Hepatocyte (in vitro differentiated cells): Measurements from ENCODE around the gene MSL3. TPM values are rescaled to one million over a fixed set of nuclear protein-coding genes. Genes with fewer than 3 reads are reported as not detected.
A peak's percentile ranks its signal among the peaks of the same experiment; 100 is the strongest.

Experiments
- DNase-seq: peaks from one replicate; pipeline ENCODE4 v3.0.0-alpha.2; 2016; ENCODE audit warnings: low spot score
- H2AFZ ChIP-seq: fragments of 200-600 bp; sonication (generic); 2 replicates; pipeline ENCODE4 v1.6.0; 2016; ENCODE audit warnings: antibody characterized with exemption, mild to moderate bottlenecking
- H3K27ac ChIP-seq: fragments of 200-600 bp; sonication (generic); 2 replicates; pipeline ENCODE4 v1.5.1; 2016; ENCODE audit warnings: mild to moderate bottlenecking
- H3K27me3 ChIP-seq: fragments of 200-600 bp; sonication (generic); 2 replicates; pipeline ENCODE4 v1.6.1; 2016
- H3K36me3 ChIP-seq: fragments of 200-600 bp; sonication (generic); replicated peaks from 2 replicates; pipeline ENCODE4 v1.5.1; 2016; ENCODE audit warnings: low read depth; ENCODE audit not compliant: insufficient read depth
- H3K4me1 ChIP-seq: fragments of 200-600 bp; sonication (generic); 2 replicates; pipeline ENCODE4 v1.5.1; 2016; ENCODE audit warnings: mild to moderate bottlenecking, moderate library complexity; ENCODE audit not compliant: insufficient read depth
- H3K4me2 ChIP-seq: fragments of 200-600 bp; sonication (generic); 2 replicates; pipeline ENCODE4 v1.6.0; 2016
- H3K4me3 ChIP-seq: fragments of 200-600 bp; sonication (generic); 2 replicates; pipeline ENCODE4 v1.5.1; 2016; ENCODE audit warnings: mild to moderate bottlenecking
- H3K79me2 ChIP-seq: fragments of 200-600 bp; sonication (generic); 2 replicates; pipeline ENCODE4 v1.6.0; 2017; ENCODE audit warnings: mild to moderate bottlenecking
- H3K9me2 ChIP-seq: fragments of 200-600 bp; sonication (generic); replicated peaks from 2 replicates; pipeline ENCODE4 v1.6.0; 2017; ENCODE audit warnings: mild to moderate bottlenecking; ENCODE audit not compliant: insufficient read depth
- H3K9me3 ChIP-seq: fragments of 200-600 bp; sonication (generic); 2 replicates; pipeline ENCODE4 v1.5.1; 2016; ENCODE audit warnings: low read depth, mild to moderate bottlenecking
- H4K20me1 ChIP-seq: fragments of 200-600 bp; sonication (generic); 2 replicates; pipeline ENCODE4 v1.6.0; 2016; ENCODE audit warnings: mild to moderate bottlenecking; ENCODE audit not compliant: insufficient read depth, poor library complexity, severe bottlenecking
- EZH2 ChIP-seq: fragments of 200-600 bp; sonication (generic); IDR thresholded peaks from 2 replicates; pipeline ENCODE4 v1.6.1; 2016; ENCODE audit warnings: antibody characterized with exemption, mild to moderate bottlenecking, borderline replicate concordance
- EZH2phosphoT487 ChIP-seq: fragments of 200-600 bp; sonication (generic); IDR thresholded peaks from one replicate; pipeline ENCODE4 v1.6.1; 2018; ENCODE audit warnings: antibody characterized with exemption, mild to moderate bottlenecking, low read depth, moderate library complexity; ENCODE audit not compliant: unreplicated experiment, severe bottlenecking
- WGBS: methylation state at CpG from one replicate; pipeline ENCODE4 v1.1.6; 2016; ENCODE audit warnings: low lambda C conversion rate; ENCODE audit errors: missing lambda C conversion rate; 5-methylcytosine and 5-hydroxymethylcytosine counted together
- polyA plus RNA-seq: library from polyadenylated mRNA; unstranded; fragments of >200 nt; fragmentation: Nextera tagmentation; extraction: Ambion mirVana; gene quantifications from 2 replicates; pipeline ENCODE4 v1.2.1, GENCODE V29; 2016
- total RNA-seq: library from RNA; depleted of rRNA; stranded (reverse); fragments of >200 nt; gene quantifications from 2 replicates; pipeline ENCODE4 v1.2.3, GENCODE V29; 2014
- TF ChIP-seq, protein P1 (sequence below): fragments of 200-600 bp; sonication (generic); IDR thresholded peaks from 2 replicates; pipeline ENCODE4 v1.5.1; 2016; ENCODE audit warnings: antibody characterized with exemption, mild to moderate bottlenecking; ENCODE audit not compliant: poor library complexity

MSL3 gene
- total and polyA plus RNA-seq, 2 experiments from 2014 or later = 13.3 to 17.8 TPM

DNA sequence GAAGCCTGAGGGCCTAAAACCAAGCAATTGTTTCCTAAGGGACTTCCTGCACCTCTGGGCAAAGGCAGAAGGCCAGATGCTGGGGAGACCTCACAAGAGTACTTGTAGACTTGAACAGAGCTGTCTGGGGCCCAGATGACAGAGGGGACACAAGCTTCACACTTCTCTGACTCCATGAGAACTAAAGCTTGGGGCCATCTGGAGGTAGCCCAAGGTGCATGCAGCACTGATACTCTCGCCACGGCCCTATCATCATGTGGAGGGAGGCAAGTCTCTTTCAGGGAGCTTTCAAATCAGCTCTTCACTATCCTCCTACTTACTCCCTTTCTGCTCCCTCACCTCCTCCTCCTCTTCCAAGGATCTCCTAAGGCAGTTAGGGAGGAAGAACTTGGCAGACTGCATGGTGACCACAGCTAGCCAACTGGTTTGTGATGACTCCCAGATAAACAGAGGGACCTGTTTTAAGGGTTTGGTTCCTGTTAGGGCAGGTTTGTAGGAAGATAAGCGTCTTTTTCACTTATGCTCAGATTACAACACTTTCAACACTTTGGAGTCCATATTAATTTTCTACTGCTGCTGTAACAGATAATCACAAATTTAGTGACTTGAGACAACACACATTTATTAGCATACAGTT lies 23.8 kb downstream of the MSL3 start:
- DNase-seq = no peak
- Histone ChIP-seq H3K4me3 (no peak overlapping the region), H3K79me2 (no peaks in the 10 kb centered on the region), H3K27ac (no peak overlapping the region), H4K20me1 (no peaks in the 10 kb centered on the region), H3K27me3 (no peaks in the 10 kb centered on the region), H3K36me3 (no peaks in the 10 kb centered on the region), H3K9me2 (no peaks in the 10 kb centered on the region), H3K4me2 (no peak overlapping the region), H3K4me1 (no peaks in the 10 kb centered on the region), H2AFZ (no peak overlapping the region), H3K9me3 (no peaks in the 10 kb centered on the region)
- WGBS = 56% methylated on average over 3 of the region's 3 CpGs
- TF ChIP-seq EZH2 = no peak
- TF ChIP-seq, protein P1, sequence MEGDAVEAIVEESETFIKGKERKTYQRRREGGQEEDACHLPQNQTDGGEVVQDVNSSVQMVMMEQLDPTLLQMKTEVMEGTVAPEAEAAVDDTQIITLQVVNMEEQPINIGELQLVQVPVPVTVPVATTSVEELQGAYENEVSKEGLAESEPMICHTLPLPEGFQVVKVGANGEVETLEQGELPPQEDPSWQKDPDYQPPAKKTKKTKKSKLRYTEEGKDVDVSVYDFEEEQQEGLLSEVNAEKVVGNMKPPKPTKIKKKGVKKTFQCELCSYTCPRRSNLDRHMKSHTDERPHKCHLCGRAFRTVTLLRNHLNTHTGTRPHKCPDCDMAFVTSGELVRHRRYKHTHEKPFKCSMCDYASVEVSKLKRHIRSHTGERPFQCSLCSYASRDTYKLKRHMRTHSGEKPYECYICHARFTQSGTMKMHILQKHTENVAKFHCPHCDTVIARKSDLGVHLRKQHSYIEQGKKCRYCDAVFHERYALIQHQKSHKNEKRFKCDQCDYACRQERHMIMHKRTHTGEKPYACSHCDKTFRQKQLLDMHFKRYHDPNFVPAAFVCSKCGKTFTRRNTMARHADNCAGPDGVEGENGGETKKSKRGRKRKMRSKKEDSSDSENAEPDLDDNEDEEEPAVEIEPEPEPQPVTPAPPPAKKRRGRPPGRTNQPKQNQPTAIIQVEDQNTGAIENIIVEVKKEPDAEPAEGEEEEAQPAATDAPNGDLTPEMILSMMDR = no peak
- TF ChIP-seq EZH2phosphoT487 = no peak

DNA sequence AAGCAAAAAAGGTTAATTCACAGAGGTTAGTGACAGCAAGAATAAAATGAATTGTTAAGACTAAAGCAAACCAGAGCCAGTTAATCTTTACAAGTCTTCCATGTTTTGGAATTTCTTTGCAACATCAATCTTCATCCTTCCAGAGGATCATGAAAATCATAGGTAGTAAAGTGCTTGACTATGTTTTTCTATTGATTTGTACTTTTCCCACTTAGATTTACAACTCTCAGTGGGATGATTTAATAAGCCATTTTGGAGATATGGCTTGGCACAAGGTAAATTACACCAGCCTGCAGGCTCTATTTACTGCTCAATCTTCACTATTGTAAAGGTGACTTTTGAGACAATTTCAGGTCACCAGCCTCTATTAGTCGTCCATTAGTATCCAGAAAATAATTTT lies 26.5 kb downstream of the MSL3 start:
- H3K27ac ChIP-seq = no peak overlapping the region
- H3K9me2 ChIP-seq = no peaks in the 10 kb centered on the region
- DNase-seq = no peak
- no peaks in the 10 kb centered on the region for H3K79me2 ChIP-seq
- no peaks in the 10 kb centered on the region for H3K36me3 ChIP-seq
- no peaks in the 10 kb centered on the region for H3K9me3 ChIP-seq
- 54% methylated on average over 1 of the region's 1 CpG for WGBS
- H3K4me1 ChIP-seq = no peaks in the 10 kb centered on the region
- no peak overlapping the region for H2AFZ ChIP-seq
- H3K4me3 ChIP-seq = no peak overlapping the region
- H3K4me2 ChIP-seq = no peak overlapping the region
- TF ChIP-seq, protein P1 = no peak
- no peak for TF ChIP-seq EZH2phosphoT487
- TF ChIP-seq EZH2 = no peak
- no peaks in the 10 kb centered on the region for H4K20me1 ChIP-seq
- H3K27me3 ChIP-seq = no peaks in the 10 kb centered on the region

DNA sequence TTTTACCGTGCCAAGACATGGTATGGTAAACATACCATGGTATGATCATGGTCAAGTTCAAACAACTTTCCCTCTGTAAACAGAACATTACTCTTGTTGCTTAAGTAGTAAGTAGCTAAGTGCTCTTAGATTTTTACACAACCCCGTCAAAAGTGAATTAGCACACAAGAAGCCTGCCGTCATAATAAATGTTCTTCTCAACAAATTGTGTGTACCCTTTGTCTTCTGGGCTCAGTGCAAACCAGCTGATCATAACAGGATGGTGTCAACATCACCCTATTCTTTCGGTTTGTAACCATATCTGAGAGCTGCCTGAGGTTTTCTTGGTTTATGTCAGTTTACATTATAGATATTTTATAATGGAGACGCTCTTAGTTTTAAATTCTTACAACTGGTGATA lies 28.8 kb downstream of the MSL3 start:
- no peak for TF ChIP-seq EZH2
- TF ChIP-seq, protein P1 = no peak
- TF ChIP-seq EZH2phosphoT487 = no peak
- H3K4me2 ChIP-seq = peak overlapping the region; percentile 30
- H3K27ac ChIP-seq = no peak overlapping the region
- no peaks in the 10 kb centered on the region for H3K9me2 ChIP-seq
- no peak overlapping the region for H3K4me3 ChIP-seq
- no peaks in the 10 kb centered on the region for H4K20me1 ChIP-seq
- no peak overlapping the region for H2AFZ ChIP-seq
- no peaks in the 10 kb centered on the region for H3K79me2 ChIP-seq
- no peaks in the 10 kb centered on the region for H3K36me3 ChIP-seq
- DNase-seq = no peak
- no peaks in the 10 kb centered on the region for H3K9me3 ChIP-seq
- H3K4me1 ChIP-seq = no peaks in the 10 kb centered on the region
- no peaks in the 10 kb centered on the region for H3K27me3 ChIP-seq
- WGBS = 54% methylated on average over 5 of the region's 5 CpGs

DNA sequence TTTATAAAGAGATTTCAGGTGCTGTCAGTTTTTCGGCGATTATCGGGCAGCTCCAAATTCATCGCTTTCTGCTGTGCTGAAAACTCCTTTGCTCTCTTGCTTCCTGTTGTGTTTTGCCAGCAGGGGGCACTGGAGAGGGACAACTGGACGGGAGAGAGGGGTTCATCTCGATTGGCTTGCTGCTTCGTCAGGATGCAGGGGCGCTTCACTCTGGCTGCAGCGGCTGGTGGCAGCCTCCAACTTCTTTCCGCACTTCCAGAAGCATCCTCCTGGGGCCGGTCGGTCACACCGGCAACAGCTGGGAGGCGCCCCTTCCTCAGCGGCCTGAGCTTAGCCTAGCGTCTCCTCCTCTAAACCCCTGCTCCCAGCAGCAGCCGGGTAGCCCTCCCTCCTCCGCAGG lies 29.5 kb downstream of the MSL3 start:
- Histone ChIP-seq H4K20me1 (no peaks in the 10 kb centered on the region), H2AFZ (no peak overlapping the region), H3K27me3 (no peaks in the 10 kb centered on the region)

More for the DNA sequence above, 29.5 kb downstream of the MSL3 start:
- H3K27ac ChIP-seq = no peak overlapping the region
- no peaks in the 10 kb centered on the region for H3K4me1 ChIP-seq
- H3K4me2 ChIP-seq = peak overlapping the region; percentile 30
- H3K79me2 ChIP-seq = no peaks in the 10 kb centered on the region
- TF ChIP-seq, protein P1 = peak; percentile 47
- no peak for TF ChIP-seq EZH2phosphoT487
- DNase-seq = peak; percentile 38
- no peaks in the 10 kb centered on the region for H3K36me3 ChIP-seq
- no peaks in the 10 kb centered on the region for H3K9me3 ChIP-seq
- 47% methylated on average over 18 of the region's 18 CpGs for WGBS
- H3K9me2 ChIP-seq = no peaks in the 10 kb centered on the region
- no peak overlapping the region for H3K4me3 ChIP-seq
